K562 (cell line): ENCODE results near the gene PPFIA3. TPM values are rescaled to one million over a fixed set of nuclear protein-coding genes. Genes with fewer than 3 reads are reported as not detected.

Experiments
- EP400 ChIP-seq: fragments of 450-650 bp; IDR thresholded peaks from 2 replicates; pipeline ENCODE4 v1.6.1; 2017; ENCODE audit warnings: antibody characterized with exemption, mild to moderate bottlenecking, moderate library complexity
- ETV6 ChIP-seq, 3 experiments: fragments of 150-350 bp in 1 of 3; sonication (generic) in 1 of 3; formaldehyde crosslinking in 1 of 3; IDR thresholded peaks; 2 replicates each; pipeline versions ENCODE4 v1.6.1 to v1.8.0; 2014 to 2022; ENCODE audit warnings: borderline replicate concordance in 2 of 3, low read depth in 2 of 3, antibody characterized with exemption in 1 of 3, low read length in 1 of 3, mild to moderate bottlenecking in 1 of 3, missing genetic modification reagents in 1 of 3
- KLF6 ChIP-seq: fragments of 250-450 bp; sonication (Bioruptor Pico); IDR thresholded peaks from 2 replicates; pipeline ENCODE4 v1.4.0; 2020; ENCODE audit warnings: mild to moderate bottlenecking, moderate library complexity, borderline replicate concordance
- NR3C1 ChIP-seq: sonication (generic); formaldehyde crosslinking; IDR thresholded peaks from 2 replicates; pipeline ENCODE4 v1.8.1; 2022; ENCODE audit warnings: missing genetic modification reagents
- RAD21 ChIP-seq, 2 experiments: fragments of 250-450 bp in 1 of 2; fragments of 450-650 bp in 1 of 2; sonication (Bioruptor Pico) in 1 of 2; formaldehyde crosslinking in 1 of 2; IDR thresholded peaks in 1 of 2; conservative IDR thresholded peaks in 1 of 2; 2 replicates each; pipeline versions ENCODE4 v1.4.0 to v1.8.0; 2020 to 2022; ENCODE audit warnings: mild to moderate bottlenecking in 2 of 2, moderate library complexity in 1 of 2
- RBM25 ChIP-seq: fragments of 200-400 bp; formaldehyde crosslinking; IDR thresholded peaks from 2 replicates; pipeline ENCODE4 v1.6.1; 2018; ENCODE audit warnings: low read length, low read depth, moderate library complexity; ENCODE audit not compliant: severe bottlenecking
- SREBF2 ChIP-seq: sonication (generic); formaldehyde crosslinking; IDR thresholded peaks from 2 replicates; pipeline ENCODE4 v1.4.0; 2020; ENCODE audit warnings: mild to moderate bottlenecking, missing genetic modification reagents
- TAF1 ChIP-seq: IDR thresholded peaks from 2 replicates; pipeline ENCODE4 v1.6.1; 2011; ENCODE audit warnings: mild to moderate bottlenecking, low read length, moderate library complexity; ENCODE audit not compliant: insufficient read depth, control insufficient read depth, severe bottlenecking; ENCODE audit errors: extremely low read depth
- TBL1XR1 ChIP-seq, 2 experiments: IDR thresholded peaks; 2 replicates each; pipeline ENCODE4 v1.6.1; 2012; ENCODE audit warnings: improper control_type of control experiment in 2 of 2, low read length in 2 of 2, mild to moderate bottlenecking in 1 of 2
- TFAM ChIP-seq: fragments of 250-450 bp; sonication (Bioruptor Pico); conservative IDR thresholded peaks from 2 replicates; pipeline ENCODE4 v1.5.0; 2021; ENCODE audit warnings: mild to moderate bottlenecking, moderate library complexity
- ZNF12 ChIP-seq: sonication (generic); formaldehyde crosslinking; IDR thresholded peaks from 2 replicates; pipeline ENCODE4 v1.4.0; 2020; ENCODE audit warnings: mild to moderate bottlenecking, missing genetic modification reagents
- ZNF133 ChIP-seq: fragments of 250-450 bp; sonication (Bioruptor Pico); IDR thresholded peaks from 2 replicates; pipeline ENCODE4 v1.4.0; 2020; ENCODE audit warnings: mild to moderate bottlenecking
- polyA plus RNA-seq, 8 experiments: library from polyadenylated mRNA; depleted of rRNA in 4 of 8; stranded (reverse) in 5 of 8; unstranded in 3 of 8; fragments of >200 nt; fragmentation: Nextera tagmentation in 2 of 8; fragmentation: Illumina TruSeq in 1 of 8; extraction: Ambion mirVana in 2 of 8; extraction: Trizol in 1 of 8; gene quantifications; 2 replicates each; pipeline versions ENCODE4 v1.2.1 to v1.2.3, GENCODE V29; 2011 to 2014; ENCODE audit warnings: inconsistent platforms in 1 of 8, missing spikeins in 1 of 8
- total RNA-seq, 7 experiments: library from RNA; depleted of rRNA in 6 of 7; stranded (reverse); fragments of >200 nt in 6 of 7; fragmentation: Illumina TruSeq in 2 of 7; extraction: Trizol in 2 of 7; gene quantifications; 2 replicates each; pipeline versions ENCODE4 v1.2.1 to v1.2.3, GENCODE V29; 2011 to 2021; ENCODE audit warnings: low replicate concordance in 1 of 7
- TF ChIP-seq, protein P1 (sequence below): fragments of 250-450 bp; sonication (Bioruptor Pico); IDR thresholded peaks from 2 replicates; pipeline ENCODE4 v1.5.0; 2020; ENCODE audit warnings: mild to moderate bottlenecking
- TF ChIP-seq, protein P2 (sequence below): fragments of 450-650 bp; IDR thresholded peaks from 2 replicates; pipeline ENCODE4 v1.6.1; 2016; ENCODE audit warnings: mild to moderate bottlenecking
- TF ChIP-seq, protein P3 (sequence below): fragments of 450-650 bp; formaldehyde crosslinking; IDR thresholded peaks from 2 replicates; pipeline ENCODE4 v1.4.0; 2020; ENCODE audit warnings: mild to moderate bottlenecking, moderate library complexity
- TF ChIP-seq, protein P4 (sequence below), 2 experiments: IDR thresholded peaks; 2 replicates each; pipeline ENCODE4 v1.6.1; 2011; ENCODE audit warnings: borderline replicate concordance in 1 of 2, control low read depth in 1 of 2, low read depth in 1 of 2, low read length in 1 of 2, mild to moderate bottlenecking in 1 of 2, mixed read lengths in 1 of 2, moderate library complexity in 1 of 2; ENCODE audit not compliant: insufficient read depth in 1 of 2, insufficient read length in 1 of 2, poor library complexity in 1 of 2, severe bottlenecking in 1 of 2; ENCODE audit errors: extremely low read depth in 1 of 2
- TF ChIP-seq, protein P5 (sequence below): sonication (generic); formaldehyde crosslinking; IDR thresholded peaks from 2 replicates; pipeline ENCODE4 v1.8.1; 2023; ENCODE audit warnings: mild to moderate bottlenecking, missing genetic modification reagents, moderate library complexity

PPFIA3 gene
- total and polyA plus RNA-seq, 9 of the 15 experiments (the other 6 are each of a cell fraction or from before 2014, with no cell fraction given), result 0.10 to 53.0 (median 17.6) TPM

DNA sequence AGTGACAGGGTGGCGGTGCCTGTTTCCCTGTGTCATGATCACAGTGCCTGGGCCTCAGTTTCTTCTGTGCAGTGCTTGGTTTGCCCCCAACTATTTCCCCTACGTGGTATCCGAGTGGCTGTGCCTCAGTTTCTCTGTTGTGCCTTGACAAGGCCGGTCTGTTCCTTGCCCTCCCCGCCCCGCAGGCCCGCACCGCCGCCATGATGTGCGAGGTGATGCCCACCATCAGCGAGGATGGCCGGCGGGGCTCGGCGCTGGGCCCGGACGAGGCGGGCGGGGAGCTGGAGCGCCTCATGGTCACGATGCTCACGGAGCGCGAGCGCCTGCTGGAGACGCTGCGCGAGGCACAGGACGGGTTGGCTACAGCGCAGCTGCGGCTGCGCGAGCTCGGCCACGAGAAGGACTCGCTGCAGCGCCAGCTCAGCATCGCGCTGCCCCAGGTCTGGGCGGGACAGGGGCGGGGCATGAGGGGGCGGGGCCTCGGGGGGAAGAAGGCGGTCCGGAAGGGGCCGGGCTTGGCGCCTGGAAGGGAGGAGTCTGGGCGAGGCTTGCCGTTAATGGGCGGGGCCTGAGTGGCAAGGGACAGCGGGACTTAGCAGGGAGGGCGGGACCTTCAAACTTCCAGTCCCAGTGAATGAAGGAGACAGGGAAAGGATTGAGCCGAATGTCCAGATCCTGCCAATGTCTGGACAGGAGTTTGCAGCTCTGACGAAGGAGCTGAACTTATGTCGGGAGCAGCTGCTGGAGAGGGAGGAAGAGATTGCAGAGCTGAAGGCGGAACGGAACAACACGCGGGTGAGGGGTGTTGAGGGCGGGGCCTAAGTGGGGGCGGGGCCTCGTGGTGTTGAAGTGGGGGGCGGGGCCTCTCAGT lies 8.6 kb downstream of the PPFIA3 start (continued):
- TF ChIP-seq, protein P1, sequence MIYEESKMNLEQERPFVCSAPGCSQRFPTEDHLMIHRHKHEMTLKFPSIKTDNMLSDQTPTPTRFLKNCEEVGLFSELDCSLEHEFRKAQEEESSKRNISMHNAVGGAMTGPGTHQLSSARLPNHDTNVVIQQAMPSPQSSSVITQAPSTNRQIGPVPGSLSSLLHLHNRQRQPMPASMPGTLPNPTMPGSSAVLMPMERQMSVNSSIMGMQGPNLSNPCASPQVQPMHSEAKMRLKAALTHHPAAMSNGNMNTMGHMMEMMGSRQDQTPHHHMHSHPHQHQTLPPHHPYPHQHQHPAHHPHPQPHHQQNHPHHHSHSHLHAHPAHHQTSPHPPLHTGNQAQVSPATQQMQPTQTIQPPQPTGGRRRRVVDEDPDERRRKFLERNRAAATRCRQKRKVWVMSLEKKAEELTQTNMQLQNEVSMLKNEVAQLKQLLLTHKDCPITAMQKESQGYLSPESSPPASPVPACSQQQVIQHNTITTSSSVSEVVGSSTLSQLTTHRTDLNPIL (CRISPR knock-in tag), result no peak
- TF ChIP-seq, protein P2, sequence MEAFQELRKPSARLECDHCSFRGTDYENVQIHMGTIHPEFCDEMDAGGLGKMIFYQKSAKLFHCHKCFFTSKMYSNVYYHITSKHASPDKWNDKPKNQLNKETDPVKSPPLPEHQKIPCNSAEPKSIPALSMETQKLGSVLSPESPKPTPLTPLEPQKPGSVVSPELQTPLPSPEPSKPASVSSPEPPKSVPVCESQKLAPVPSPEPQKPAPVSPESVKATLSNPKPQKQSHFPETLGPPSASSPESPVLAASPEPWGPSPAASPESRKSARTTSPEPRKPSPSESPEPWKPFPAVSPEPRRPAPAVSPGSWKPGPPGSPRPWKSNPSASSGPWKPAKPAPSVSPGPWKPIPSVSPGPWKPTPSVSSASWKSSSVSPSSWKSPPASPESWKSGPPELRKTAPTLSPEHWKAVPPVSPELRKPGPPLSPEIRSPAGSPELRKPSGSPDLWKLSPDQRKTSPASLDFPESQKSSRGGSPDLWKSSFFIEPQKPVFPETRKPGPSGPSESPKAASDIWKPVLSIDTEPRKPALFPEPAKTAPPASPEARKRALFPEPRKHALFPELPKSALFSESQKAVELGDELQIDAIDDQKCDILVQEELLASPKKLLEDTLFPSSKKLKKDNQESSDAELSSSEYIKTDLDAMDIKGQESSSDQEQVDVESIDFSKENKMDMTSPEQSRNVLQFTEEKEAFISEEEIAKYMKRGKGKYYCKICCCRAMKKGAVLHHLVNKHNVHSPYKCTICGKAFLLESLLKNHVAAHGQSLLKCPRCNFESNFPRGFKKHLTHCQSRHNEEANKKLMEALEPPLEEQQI, result no peak
- TF ChIP-seq, protein P3, sequence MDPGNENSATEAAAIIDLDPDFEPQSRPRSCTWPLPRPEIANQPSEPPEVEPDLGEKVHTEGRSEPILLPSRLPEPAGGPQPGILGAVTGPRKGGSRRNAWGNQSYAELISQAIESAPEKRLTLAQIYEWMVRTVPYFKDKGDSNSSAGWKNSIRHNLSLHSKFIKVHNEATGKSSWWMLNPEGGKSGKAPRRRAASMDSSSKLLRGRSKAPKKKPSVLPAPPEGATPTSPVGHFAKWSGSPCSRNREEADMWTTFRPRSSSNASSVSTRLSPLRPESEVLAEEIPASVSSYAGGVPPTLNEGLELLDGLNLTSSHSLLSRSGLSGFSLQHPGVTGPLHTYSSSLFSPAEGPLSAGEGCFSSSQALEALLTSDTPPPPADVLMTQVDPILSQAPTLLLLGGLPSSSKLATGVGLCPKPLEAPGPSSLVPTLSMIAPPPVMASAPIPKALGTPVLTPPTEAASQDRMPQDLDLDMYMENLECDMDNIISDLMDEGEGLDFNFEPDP (CRISPR knock-in tag), result no peak
- TF ChIP-seq ZNF12 (CRISPR knock-in tag), result peak; percentile 91
- TF ChIP-seq TAF1, result no peak
- TF ChIP-seq, protein P4, sequence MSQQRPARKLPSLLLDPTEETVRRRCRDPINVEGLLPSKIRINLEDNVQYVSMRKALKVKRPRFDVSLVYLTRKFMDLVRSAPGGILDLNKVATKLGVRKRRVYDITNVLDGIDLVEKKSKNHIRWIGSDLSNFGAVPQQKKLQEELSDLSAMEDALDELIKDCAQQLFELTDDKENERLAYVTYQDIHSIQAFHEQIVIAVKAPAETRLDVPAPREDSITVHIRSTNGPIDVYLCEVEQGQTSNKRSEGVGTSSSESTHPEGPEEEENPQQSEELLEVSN (IDR thresholded peaks at IDR 0.05; ENCODE audit: borderline replicate concordance in 1 of 2, extremely low read depth in 1 of 2, insufficient read depth in 1 of 2, insufficient read length in 1 of 2, low read depth in 1 of 2, low read length in 1 of 2, poor library complexity in 1 of 2, severe bottlenecking in 1 of 2), result peak; percentile 99 to 100
- TF ChIP-seq SREBF2 (CRISPR knock-in tag), result no peak
- TF ChIP-seq NR3C1 (CRISPR knock-in tag), result peak; percentile 91; the same call in 1 of the 2 replicates
- peak in 1 of 2 experiments; percentile 43; a peak in 2 of 4 replicates for TF ChIP-seq RAD21 (CRISPR knock-in tag; conservative IDR thresholded peaks at IDR 0.05 in 1 of 2, IDR thresholded peaks at IDR 0.05 in 1 of 2)
- TF ChIP-seq ZNF133, result no peak
- TF ChIP-seq KLF6 (CRISPR knock-in tag), result no peak
- no peak for TF ChIP-seq TBL1XR1 (IDR thresholded peaks at IDR 0.05; ENCODE audit: low read length in 2 of 2)
- TF ChIP-seq TFAM (CRISPR knock-in tag), result no peak
- TF ChIP-seq, protein P5, sequence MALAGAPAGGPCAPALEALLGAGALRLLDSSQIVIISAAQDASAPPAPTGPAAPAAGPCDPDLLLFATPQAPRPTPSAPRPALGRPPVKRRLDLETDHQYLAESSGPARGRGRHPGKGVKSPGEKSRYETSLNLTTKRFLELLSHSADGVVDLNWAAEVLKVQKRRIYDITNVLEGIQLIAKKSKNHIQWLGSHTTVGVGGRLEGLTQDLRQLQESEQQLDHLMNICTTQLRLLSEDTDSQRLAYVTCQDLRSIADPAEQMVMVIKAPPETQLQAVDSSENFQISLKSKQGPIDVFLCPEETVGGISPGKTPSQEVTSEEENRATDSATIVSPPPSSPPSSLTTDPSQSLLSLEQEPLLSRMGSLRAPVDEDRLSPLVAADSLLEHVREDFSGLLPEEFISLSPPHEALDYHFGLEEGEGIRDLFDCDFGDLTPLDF (CRISPR knock-in tag), result peak; percentile 85; the same call in 1 of the 2 replicates
- no peak for TF ChIP-seq RBM25
- TF ChIP-seq ETV6 (IDR thresholded peaks at IDR 0.05; ENCODE audit: borderline replicate concordance in 1 of 2, low read depth in 2 of 2, low read length in 1 of 2), result no peak
- TF ChIP-seq ETV6 (CRISPR knock-in tag; IDR thresholded peaks at IDR 0.05; ENCODE audit: borderline replicate concordance), result no peak
- peak; percentile 71; the same call in 1 of the 2 replicates for TF ChIP-seq EP400
